DOHH2 (cell line): ENCODE data around the gene ZNF219.

Source experiments
- H3F3A ChIP-seq: fragments of 200-600 bp; sonication (generic), shearing (Covaris generic); 2 replicates; pipeline ENCODE4 v1.6.0; 2016; ENCODE audit warnings: antibody characterized with exemption, mild to moderate bottlenecking; ENCODE audit not compliant: control insufficient read depth, insufficient read depth
- H3K27ac ChIP-seq: fragments of 200-600 bp; sonication (generic); 2 replicates; pipeline ENCODE4 v1.5.1; 2014; ENCODE audit warnings: low read depth, mild to moderate bottlenecking, low read length, moderate library complexity
- H3K27me3 ChIP-seq: fragments of 200-600 bp; sonication (generic); 2 replicates; pipeline ENCODE4 v1.6.1; 2014; ENCODE audit warnings: mild to moderate bottlenecking, low read length, mixed read lengths; ENCODE audit not compliant: control insufficient read depth
- H3K36me3 ChIP-seq: fragments of 200-600 bp; sonication (generic); 2 replicates; pipeline ENCODE4 v1.6.1; 2014; ENCODE audit warnings: mild to moderate bottlenecking, low read length, moderate library complexity, mixed read lengths; ENCODE audit not compliant: control insufficient read depth
- H3K4me1 ChIP-seq: fragments of 200-600 bp; sonication (generic); 2 replicates; pipeline ENCODE4 v1.6.1; 2014; ENCODE audit warnings: mild to moderate bottlenecking, low read length, mixed read lengths; ENCODE audit not compliant: control insufficient read depth
- H3K4me2 ChIP-seq: fragments of 200-600 bp; sonication (generic); 2 replicates; pipeline ENCODE4 v1.6.0; 2014; ENCODE audit warnings: mild to moderate bottlenecking, low read length, moderate library complexity
- H3K4me3 ChIP-seq: fragments of 200-600 bp; sonication (generic); 2 replicates; pipeline ENCODE4 v1.5.1; 2014; ENCODE audit warnings: mild to moderate bottlenecking, low read length, mixed read lengths
- H3K79me2 ChIP-seq: fragments of 200-600 bp; sonication (generic); 2 replicates; pipeline ENCODE4 v1.6.1; 2014; ENCODE audit warnings: mild to moderate bottlenecking, low read length, mixed read lengths; ENCODE audit not compliant: control insufficient read depth
- H3K9me2 ChIP-seq: fragments of 200-600 bp; sonication (generic); replicated peaks from 2 replicates; pipeline ENCODE4 v1.6.1; 2014; ENCODE audit warnings: mild to moderate bottlenecking, low read length, mixed read lengths; ENCODE audit not compliant: control insufficient read depth
- H3K9me3 ChIP-seq: fragments of 200-600 bp; sonication (generic); 2 replicates; pipeline ENCODE4 v1.6.1; 2014; ENCODE audit warnings: antibody characterized with exemption, low read length, mixed read lengths; ENCODE audit not compliant: control insufficient read depth, insufficient read depth
- H4K20me1 ChIP-seq: fragments of 200-600 bp; sonication (generic); 2 replicates; pipeline ENCODE4 v1.6.0; 2014; ENCODE audit warnings: low read depth, mild to moderate bottlenecking, antibody characterized with exemption, low read length, moderate library complexity; ENCODE audit not compliant: control insufficient read depth, insufficient read depth
- CTCF ChIP-seq: fragments of 200-600 bp; sonication (generic); IDR thresholded peaks from one replicate; pipeline ENCODE4 v1.5.1; 2014; ENCODE audit warnings: antibody characterized with exemption, mild to moderate bottlenecking, low read depth, low read length; ENCODE audit not compliant: poor library complexity, severe bottlenecking
- EZH2phosphoT487 ChIP-seq: fragments of 200-600 bp; sonication (generic); IDR thresholded peaks from 2 replicates; pipeline ENCODE4 v1.6.1; 2017; ENCODE audit warnings: borderline replicate concordance, mild to moderate bottlenecking, antibody characterized with exemption, low read length, moderate library complexity, mixed read lengths

Gene ZNF219

GRCh38 chr14:21070083-21070609 lies 28.3 kb downstream of the ZNF219 start, which contains the start of gene ARHGEF40:
Gene ARHGEF40 (plus strand): TSS chr14:21070304. CDS start chr14:21070397, 93 bp downstream.
- peaks cover 8% of the 10 kb centered on the region; the same call in 1 of the 2 replicates for H3F3A ChIP-seq
- peaks cover 46% of the 10 kb centered on the region for H3K4me1 ChIP-seq

GRCh38 chr14:21069388-21070082 lies 28.9 kb downstream of the ZNF219 start:
- no peak overlapping the region for H3K27ac ChIP-seq
- no peaks in the 10 kb centered on the region for H3K9me3 ChIP-seq
- H3K4me1 ChIP-seq: peaks cover 46% of the 10 kb centered on the region

More at GRCh38 chr14:21070083-21070609, 28.3 kb downstream of the ZNF219 start, which contains the start of gene ARHGEF40:
- Histone ChIP-seq H4K20me1 (no peaks in the 10 kb centered on the region), H3K27me3 (peaks cover 56% of the 10 kb centered on the region), H3K9me3 (no peaks in the 10 kb centered on the region), H3K4me3 (peak within 1 kb of the TSS; percentile 67), H3K79me2 (no peaks in the 10 kb centered on the region), H3K9me2 (no peaks in the 10 kb centered on the region), H3K4me2 (peak within 1 kb of the TSS; percentile 89), H3K27ac (no peak within 1 kb of the TSS), H3K36me3 (no peaks in the 10 kb centered on the region)
- no peak for TF ChIP-seq CTCF
- no peak for TF ChIP-seq EZH2phosphoT487

GRCh38 chr14:21068521-21069387 lies 29.7 kb downstream of the ZNF219 start:
- Histone ChIP-seq H3K4me3 (no peak overlapping the region), H4K20me1 (no peaks in the 10 kb centered on the region), H3K27me3 (peaks cover 64% of the 10 kb centered on the region), H3K79me2 (no peaks in the 10 kb centered on the region), H3K27ac (no peak overlapping the region), H3K36me3 (no peaks in the 10 kb centered on the region), H3K4me2 (peak overlapping the region; percentile 10), H3K9me3 (no peaks in the 10 kb centered on the region), H3F3A (peaks cover 8% of the 10 kb centered on the region; the same call in 1 of the 2 replicates), H3K4me1 (peaks cover 46% of the 10 kb centered on the region), H3K9me2 (no peaks in the 10 kb centered on the region)
- TF ChIP-seq EZH2phosphoT487 (peak; percentile 89; the same call in 1 of the 2 replicates), CTCF (peak; percentile 58)

More at GRCh38 chr14:21069388-21070082, 28.9 kb downstream of the ZNF219 start:
- Histone ChIP-seq H3K79me2 (no peaks in the 10 kb centered on the region), H3F3A (peaks cover 8% of the 10 kb centered on the region; the same call in 1 of the 2 replicates), H3K9me2 (no peaks in the 10 kb centered on the region), H4K20me1 (no peaks in the 10 kb centered on the region), H3K27me3 (peaks cover 60% of the 10 kb centered on the region), H3K36me3 (no peaks in the 10 kb centered on the region), H3K4me2 (peak overlapping the region; percentile 89), H3K4me3 (peak overlapping the region; percentile 67)
- TF ChIP-seq EZH2phosphoT487 (peak; percentile 92; the same call in 1 of the 2 replicates), CTCF (no peak)
